GM12873 (cell line): ENCODE results near the gene TOMM40.

Experiments
- CTCF ChIP-seq: IDR thresholded peaks from 2 replicates; pipeline ENCODE4 v1.5.1; 2012; ENCODE audit warnings: low read depth, mild to moderate bottlenecking, moderate library complexity, low read length, control low read depth; ENCODE audit not compliant: insufficient read depth; ENCODE audit errors: missing control alignments

TOMM40 gene

DNA sequence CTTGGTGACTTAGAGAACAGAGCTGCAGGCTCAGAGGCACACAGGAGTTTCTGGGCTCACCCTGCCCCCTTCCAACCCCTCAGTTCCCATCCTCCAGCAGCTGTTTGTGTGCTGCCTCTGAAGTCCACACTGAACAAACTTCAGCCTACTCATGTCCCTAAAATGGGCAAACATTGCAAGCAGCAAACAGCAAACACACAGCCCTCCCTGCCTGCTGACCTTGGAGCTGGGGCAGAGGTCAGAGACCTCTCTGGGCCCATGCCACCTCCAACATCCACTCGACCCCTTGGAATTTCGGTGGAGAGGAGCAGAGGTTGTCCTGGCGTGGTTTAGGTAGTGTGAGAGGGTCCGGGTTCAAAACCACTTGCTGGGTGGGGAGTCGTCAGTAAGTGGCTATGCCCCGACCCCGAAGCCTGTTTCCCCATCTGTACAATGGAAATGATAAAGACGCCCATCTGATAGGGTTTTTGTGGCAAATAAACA lies 33.2 kb downstream of the TOMM40 start:
- TF ChIP-seq CTCF, result no peak

GRCh38 chr19:44925114-44925891 lies 34.2 kb downstream of the TOMM40 start:
- no peak for TF ChIP-seq CTCF

DNA sequence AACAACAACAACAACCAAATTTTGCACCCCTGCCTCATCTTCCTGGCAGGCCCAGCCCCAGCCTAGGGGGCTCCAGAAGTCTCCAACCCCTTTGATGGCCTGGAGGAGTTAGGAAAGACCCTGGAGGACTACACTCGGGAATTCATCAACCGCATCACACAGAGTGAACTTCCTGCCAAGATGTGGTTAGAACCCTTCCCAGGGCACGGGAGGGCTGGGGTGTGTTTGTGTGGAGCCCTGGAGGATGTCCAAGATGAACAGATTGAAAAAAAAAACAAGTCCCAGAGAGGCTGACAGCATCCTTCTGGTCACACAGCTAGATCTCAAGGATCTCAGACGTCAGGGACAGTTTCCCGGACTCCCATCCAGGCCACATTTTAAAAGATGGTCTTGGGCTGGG lies 36.7 kb downstream of the TOMM40 start:
- TF ChIP-seq CTCF, result no peak

DNA sequence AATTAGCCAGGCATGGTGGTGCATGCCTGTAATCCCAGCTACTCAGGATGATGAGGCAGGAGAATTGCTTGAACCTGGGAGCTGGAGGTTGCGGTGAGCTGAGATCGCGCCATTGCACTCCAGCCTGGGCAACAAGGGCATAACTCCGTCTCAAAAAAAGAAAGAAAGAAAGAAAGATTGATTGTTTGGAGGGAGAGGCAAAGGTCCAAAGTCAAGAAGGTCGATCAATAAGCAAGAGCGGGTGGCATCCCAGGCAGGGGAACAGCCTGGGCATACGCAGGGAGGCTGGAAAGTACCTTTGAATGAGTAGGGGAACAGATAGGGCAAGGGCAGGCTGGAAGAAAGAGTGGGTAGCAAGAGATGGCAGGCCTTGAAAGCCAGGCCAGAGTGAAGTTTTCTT lies 39.0 kb downstream of the TOMM40 start:
- TF ChIP-seq CTCF, result no peak

DNA sequence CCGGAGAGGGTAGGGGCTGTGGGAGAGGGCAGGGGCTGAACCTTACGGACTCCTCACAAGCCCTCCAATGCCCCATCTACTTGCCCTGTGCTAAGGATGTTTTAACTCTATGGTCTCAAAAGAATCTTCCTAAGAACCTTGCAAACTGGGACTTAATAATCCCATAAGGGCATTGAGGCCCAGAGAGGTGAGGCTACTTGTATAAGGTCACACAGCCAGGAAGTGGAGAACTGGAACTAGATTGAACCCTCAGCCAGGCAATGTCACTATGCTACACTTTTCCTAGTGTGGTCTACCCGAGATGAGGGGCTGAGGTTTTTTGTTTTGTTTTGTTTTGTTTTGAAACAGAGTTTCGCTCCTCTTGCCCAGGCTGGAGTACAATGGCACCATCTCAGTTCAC lies 40.5 kb downstream of the TOMM40 start:
- no peak for TF ChIP-seq CTCF

- no peak for TF ChIP-seq CTCF
These were observed 48.6 kb downstream of the TOMM40 start for GRCh38 chr19:44939668-44940067.

DNA sequence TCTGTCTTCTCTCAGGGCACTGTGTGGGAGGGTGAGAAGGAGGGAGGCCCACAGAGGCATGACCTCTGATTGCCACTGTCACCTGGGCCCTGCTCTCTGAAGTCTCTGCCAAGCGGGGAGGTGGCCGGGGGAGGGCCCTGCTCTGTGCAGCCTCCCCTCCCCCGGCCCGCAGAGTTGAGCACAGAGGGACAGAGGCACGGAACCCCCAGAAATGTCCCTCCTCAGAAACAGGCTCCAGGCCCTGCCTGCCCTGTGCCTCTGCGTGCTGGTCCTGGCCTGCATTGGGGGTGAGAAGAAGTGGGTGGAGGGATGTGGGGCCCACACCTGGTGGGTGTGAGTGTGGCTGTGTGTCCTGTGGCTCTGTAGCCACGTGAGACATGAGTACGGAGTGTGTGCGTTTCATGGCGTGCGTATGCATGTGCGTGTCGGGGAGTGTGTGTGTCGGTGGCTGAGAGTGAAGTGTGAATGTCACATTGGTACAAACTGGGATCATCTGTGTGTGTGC lies 51.1 kb downstream of the TOMM40 start, which contains the start of gene APOC4:
Gene APOC4, plus strand, starts transcription at position 171 of the 505 bp plus-strand sequence. Its CDS starts 41 bp downstream, at position 212.
- TF ChIP-seq CTCF, result no peak
